ENCODE data around the gene SIPA1L2.
"Not testable (repeated sequence)": the region's sequence is repeated elsewhere in the genome, so short reads cannot be mapped to it uniquely, and the experiment has no call there.

Gene SIPA1L2

DNA sequence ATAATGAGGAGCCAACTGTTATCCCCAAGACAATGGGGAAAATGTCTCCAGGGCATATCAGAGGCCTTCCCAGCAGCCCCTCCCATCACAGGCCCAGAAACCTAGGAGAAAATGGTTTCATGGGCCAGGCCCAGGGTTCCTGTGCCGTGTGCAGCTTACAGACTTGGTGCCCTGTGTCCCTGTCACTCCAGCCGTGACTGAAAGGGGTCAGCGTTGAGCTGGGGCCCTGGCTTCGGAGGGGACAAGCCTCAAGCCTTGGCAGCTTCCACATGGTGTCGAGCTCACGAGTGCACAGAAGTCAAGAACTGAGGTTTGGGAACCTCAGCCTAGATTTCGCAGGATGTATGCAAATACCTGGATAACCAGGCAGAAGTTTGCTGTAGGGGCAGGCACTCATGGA, 18.1 kb downstream of the SIPA1L2 start:
- no peak for DNase-seq (ENCODE audit: extremely low read depth, low read depth)
- TF ChIP-seq, protein P1, sequence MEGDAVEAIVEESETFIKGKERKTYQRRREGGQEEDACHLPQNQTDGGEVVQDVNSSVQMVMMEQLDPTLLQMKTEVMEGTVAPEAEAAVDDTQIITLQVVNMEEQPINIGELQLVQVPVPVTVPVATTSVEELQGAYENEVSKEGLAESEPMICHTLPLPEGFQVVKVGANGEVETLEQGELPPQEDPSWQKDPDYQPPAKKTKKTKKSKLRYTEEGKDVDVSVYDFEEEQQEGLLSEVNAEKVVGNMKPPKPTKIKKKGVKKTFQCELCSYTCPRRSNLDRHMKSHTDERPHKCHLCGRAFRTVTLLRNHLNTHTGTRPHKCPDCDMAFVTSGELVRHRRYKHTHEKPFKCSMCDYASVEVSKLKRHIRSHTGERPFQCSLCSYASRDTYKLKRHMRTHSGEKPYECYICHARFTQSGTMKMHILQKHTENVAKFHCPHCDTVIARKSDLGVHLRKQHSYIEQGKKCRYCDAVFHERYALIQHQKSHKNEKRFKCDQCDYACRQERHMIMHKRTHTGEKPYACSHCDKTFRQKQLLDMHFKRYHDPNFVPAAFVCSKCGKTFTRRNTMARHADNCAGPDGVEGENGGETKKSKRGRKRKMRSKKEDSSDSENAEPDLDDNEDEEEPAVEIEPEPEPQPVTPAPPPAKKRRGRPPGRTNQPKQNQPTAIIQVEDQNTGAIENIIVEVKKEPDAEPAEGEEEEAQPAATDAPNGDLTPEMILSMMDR (IDR thresholded peaks at IDR 0.05; ENCODE audit: low read depth, low read length, missing control alignments) = no peak
- H3K4me3 ChIP-seq (replicated peaks; ENCODE audit: low read depth, low read length) = no peak overlapping the region

DNA sequence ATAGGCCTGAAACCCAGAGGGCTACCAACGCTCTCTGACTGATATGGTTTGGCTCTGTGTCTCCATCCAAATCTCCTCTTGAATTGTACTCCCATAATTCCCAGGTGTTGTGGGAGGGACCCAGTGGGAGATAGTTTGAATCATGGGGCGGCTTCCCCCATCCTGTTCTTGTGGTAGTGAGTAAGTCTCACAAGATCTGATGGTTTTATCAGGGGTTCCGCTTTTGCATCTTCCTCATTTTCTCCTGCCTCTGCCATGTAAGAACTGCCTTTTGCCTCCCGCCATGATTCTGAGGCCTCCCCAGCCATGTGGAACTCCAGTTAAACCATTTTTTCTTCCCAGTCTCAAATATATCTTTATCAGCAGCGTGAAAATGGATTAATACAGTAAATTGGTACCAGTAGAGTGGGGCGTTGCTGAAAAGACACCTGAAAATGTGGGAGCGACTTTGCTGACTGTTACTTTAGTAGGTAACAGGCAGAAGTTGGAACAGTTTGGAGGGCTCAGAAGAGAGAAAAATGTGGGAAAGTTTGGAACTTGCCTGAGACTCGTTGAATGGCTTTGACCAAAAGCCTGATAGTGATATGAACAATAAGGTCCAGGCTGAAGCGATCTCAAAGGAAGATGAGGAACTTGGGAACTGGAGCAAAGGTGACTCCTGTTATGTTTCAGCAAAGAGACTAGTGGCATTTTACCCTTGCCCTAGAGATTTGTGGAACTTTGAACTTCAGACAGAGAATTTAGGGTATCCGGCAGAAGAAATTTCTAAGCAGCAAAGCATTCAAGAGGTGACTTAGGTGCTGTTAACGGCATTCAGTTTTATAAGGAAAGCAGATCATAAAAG, 18.8 kb downstream of the SIPA1L2 start:
- DNase-seq (ENCODE audit: extremely low read depth, low read depth); H3K4me3 ChIP-seq (replicated peaks; ENCODE audit: low read depth, low read length): not testable (repeated sequence)

DNA sequence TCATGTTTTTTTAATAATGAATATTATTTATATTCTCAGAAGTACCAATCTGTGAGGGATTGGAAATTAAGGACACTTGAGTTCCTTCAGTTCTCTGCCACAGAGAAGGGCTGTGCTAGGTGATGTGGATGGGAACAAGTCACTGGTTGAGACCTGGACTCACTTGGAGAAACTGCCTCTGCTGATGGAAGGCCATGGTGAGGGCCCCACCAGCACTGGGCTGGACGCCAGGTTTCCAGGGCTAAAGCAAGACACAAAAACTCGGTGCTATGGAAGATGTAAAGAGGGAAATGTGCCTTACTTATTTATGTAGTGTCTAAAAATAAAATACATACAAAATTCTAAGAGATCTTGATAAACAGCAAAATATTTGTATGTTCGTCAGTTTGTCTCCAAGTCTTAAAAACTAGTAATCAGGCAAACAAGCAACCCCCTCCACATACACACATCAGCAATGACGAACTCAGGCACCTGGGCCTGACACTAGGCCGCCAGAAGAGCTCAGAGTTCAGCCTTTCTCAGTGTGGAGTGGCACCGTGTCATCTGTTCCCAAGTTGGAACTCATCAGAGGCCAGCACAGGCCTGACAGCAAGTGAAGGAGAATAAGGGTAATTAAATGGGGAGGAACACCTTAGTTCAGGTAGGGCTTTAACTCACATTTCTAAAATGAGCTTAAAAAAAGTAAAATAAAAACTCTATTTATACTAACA, 19.6 kb downstream of the SIPA1L2 start:
- TF ChIP-seq, protein P1 (IDR thresholded peaks at IDR 0.05; ENCODE audit: low read depth, low read length, missing control alignments) = no peak
- DNase-seq (ENCODE audit: extremely low read depth, low read depth) = no peak
- no peak overlapping the region for H3K4me3 ChIP-seq (replicated peaks; ENCODE audit: low read depth, low read length)

DNA sequence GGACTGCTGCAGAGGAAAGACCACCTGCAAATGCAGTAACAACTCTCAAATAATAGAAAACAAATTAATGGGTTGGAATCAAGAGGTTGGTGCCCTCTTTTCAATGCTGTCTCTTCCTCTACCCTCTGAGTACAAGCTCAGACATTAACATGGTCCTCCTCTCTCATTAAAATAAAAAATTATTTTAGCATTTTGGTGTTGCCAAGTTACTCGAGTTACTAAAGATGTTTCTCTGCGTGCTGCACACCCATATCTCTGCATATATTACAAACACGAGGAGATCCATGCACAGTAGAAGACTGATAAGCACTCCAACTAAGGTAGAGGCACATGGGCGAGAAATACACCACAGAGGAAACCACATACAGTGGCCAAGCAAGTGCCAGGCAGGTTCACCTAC, 21.5 kb downstream of the SIPA1L2 start:
- TF ChIP-seq, protein P1 (IDR thresholded peaks at IDR 0.05; ENCODE audit: low read depth, low read length, missing control alignments) = no peak
- DNase-seq (ENCODE audit: extremely low read depth, low read depth) = no peak
- no peak overlapping the region for H3K4me3 ChIP-seq (replicated peaks; ENCODE audit: low read depth, low read length)

DNA sequence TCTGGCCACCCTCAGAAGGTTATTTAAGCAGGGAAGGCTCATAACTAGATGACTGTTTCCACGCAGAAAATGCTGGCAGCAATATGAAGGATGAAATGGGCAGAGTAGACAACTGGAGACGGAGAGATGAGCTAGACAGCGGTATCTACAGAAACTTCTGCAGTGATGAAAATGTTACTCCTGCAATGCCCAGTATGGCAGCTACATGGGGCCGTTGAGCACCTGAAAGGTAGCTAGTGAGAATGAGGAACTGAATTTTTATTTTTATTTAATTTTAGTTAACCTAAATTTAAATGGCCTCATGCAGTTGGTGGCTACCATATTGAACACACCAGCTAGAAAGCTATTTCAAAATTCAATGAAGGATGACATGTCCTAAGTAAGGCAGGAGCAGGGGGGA, 27.3 kb downstream of the SIPA1L2 start:
- no peak overlapping the region for H3K4me3 ChIP-seq (replicated peaks; ENCODE audit: low read depth, low read length)
- no peak for DNase-seq (ENCODE audit: extremely low read depth, low read depth)
- TF ChIP-seq, protein P1 (IDR thresholded peaks at IDR 0.05; ENCODE audit: low read depth, low read length, missing control alignments) = no peak

DNA sequence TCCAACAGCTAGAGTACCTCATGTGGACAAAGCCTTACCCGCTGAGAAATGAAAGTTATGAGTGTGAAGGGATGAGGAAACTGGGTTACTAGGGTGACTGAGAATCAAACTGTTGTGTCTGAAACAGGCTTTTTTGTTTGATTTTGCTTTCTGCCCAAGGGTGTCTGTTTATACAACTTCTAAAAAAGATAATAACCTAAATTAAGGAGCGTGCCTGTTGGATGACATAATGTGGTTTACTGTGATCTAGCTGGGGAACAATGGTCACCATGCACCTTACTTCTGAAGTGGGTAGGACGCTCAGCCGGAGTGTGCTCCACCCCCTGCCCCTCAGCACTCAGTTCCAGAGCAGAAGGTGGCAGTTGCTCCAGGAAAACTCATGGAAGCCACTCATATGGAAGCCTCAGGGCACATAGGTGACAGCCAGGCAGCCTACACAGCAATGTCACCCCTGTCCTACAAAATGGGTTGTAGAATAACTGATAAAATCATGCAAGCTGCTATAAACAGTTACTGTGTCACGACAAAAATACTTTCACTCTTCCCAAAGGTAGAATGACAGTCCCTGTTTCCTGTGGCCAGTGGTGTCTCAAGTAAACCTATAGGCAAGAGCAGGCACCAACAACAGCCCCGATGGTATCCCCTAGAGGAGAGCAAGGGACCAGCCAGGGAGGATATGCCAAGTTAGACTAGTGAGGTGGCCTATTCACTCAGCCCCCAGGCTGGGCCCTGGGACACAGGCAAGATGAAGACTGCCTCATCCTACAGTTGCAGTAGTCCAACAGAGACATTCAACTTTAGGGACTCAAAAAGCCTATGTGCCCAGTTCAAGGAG, 29.3 kb downstream of the SIPA1L2 start:
- TF ChIP-seq, protein P1 (IDR thresholded peaks at IDR 0.05; ENCODE audit: low read depth, low read length, missing control alignments) = no peak
- no peak overlapping the region for H3K4me3 ChIP-seq (replicated peaks; ENCODE audit: low read depth, low read length)
- no peak for DNase-seq (ENCODE audit: extremely low read depth, low read depth)
